Measurements from ENCODE around the gene YKT6. TPM values are rescaled to one million over a fixed set of nuclear protein-coding genes. Genes with fewer than 3 reads are reported as not detected.
"Not testable (repeated sequence)": the region's sequence is repeated elsewhere in the genome, so short reads cannot be mapped to it uniquely, and the experiment has no call there.

YKT6 gene
- total and polyA plus RNA-seq, 4 donors: 28.4 to 82.1 (median 55.9) TPM

DNA sequence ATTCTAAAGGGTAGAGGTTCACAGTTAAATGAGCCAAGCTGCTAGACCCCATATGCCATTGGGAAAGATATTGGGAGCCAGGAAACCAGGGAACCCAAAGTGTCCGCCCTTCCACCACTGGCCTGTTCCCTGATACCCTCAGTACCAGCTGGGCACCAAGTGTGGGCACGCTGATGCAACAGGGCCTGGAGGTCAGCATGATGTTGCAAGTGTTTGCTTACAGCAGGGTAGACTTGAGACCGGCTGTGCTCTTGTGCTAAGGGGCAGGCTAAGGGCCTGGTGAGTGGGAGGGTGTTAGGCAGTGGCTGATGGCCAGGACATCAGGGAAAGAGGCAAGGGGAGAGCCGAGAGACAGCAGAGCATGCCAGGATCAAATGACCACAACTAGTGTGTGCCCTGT, 38.6 kb upstream of the YKT6 start:
- Histone ChIP-seq H3K27me3 (ENCODE audit: control insufficient read depth in 3 of 3, insufficient read depth in 3 of 3, low read length in 2 of 3) (no peaks in the 10 kb centered on the region), H3K4me1 (ENCODE audit: control insufficient read depth in 5 of 5, insufficient read depth in 5 of 5, low read length in 5 of 5) (peaks cover 0 to 2% (median 0%) of the 10 kb centered on the region in 5 donors), H3K36me3 (ENCODE audit: control insufficient read depth in 4 of 4, insufficient read depth in 4 of 4, low read length in 4 of 4) (no peaks in the 10 kb centered on the region), H3K9ac (ENCODE audit: insufficient read depth in 1 of 2, low read length in 2 of 2) (no peak overlapping the region), H3K27ac (ENCODE audit: low read depth in 1 of 2, low read length in 1 of 2) (no peak overlapping the region), H3K9me3 (ENCODE audit: control insufficient read depth in 4 of 4, insufficient read depth in 3 of 4, low read length in 3 of 4) (peaks cover 0 to 6% (median 0%) of the 10 kb centered on the region in 4 donors), H3K4me3 (no peak overlapping the region)
- DNase-seq (no peak), ATAC-seq (ENCODE audit: insufficient read depth, low FRiP score) (peak; percentile 19)
- TF ChIP-seq CTCF (IDR thresholded peaks at IDR 0.05; ENCODE audit: control extremely low read depth, extremely low read depth): no peak
- WGBS, 2 donors: 63 to 86% methylated on average over 4 of the region's 4 CpGs

DNA sequence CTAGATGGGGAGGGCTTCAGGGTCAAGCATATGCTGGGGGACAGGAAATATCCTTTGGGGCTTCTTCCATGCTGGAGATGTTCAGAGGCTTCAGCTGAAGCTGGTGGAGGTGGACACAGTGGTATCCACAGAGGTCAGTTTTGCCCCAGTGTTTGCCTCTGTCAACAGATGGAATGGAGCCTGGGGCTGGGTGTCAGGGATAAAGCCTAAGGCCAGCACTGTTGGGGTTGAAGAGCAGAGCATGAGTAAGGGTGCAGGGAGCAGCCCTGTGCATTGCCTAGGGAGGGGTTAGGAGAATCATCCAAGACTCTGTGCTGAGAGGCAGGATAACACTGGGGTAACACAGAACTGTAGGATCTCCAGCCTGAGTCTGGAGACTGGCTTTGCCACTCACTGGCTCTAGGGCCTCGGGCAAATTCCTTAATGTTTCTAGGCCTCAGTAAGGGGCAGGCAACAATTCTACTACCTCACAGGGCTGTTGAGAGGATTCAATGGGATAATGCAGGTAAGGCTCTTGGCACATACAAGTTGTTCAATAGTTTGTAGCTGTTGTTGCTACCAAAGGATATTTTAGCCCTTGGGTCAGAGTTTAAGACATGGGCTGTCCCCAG, 37.9 kb upstream of the YKT6 start:
- no peak overlapping the region for H3K9ac ChIP-seq (ENCODE audit: insufficient read depth in 1 of 2, low read length in 2 of 2)
- no peak overlapping the region for H3K27ac ChIP-seq (ENCODE audit: low read depth in 1 of 2, low read length in 1 of 2)
- 83 to 84% methylated on average over 1 of the region's 1 CpG for WGBS, 2 donors

GRCh38 chr7:44163591-44163990, 37.2 kb upstream of the YKT6 start:
- DNase-seq: no peak
- no peak overlapping the region for H3K27ac ChIP-seq (ENCODE audit: low read depth in 1 of 2, low read length in 1 of 2)
- peaks cover 0 to 2% (median 0%) of the 10 kb centered on the region in 5 donors for H3K4me1 ChIP-seq (ENCODE audit: control insufficient read depth in 5 of 5, insufficient read depth in 5 of 5, low read length in 5 of 5)
- H3K27me3 ChIP-seq (ENCODE audit: control insufficient read depth in 3 of 3, insufficient read depth in 3 of 3, low read length in 2 of 3): no peaks in the 10 kb centered on the region
- ATAC-seq (ENCODE audit: insufficient read depth, low FRiP score): no peak
- H3K36me3 ChIP-seq (ENCODE audit: control insufficient read depth in 4 of 4, insufficient read depth in 4 of 4, low read length in 4 of 4): no peaks in the 10 kb centered on the region
- H3K9me3 ChIP-seq (ENCODE audit: control insufficient read depth in 4 of 4, insufficient read depth in 3 of 4, low read length in 3 of 4): peaks cover 0 to 6% (median 0%) of the 10 kb centered on the region in 4 donors
- WGBS, 2 donors: 48 to 82% methylated on average over 1 of the region's 1 CpG
- H3K4me3 ChIP-seq: no peak overlapping the region
- no peak for TF ChIP-seq CTCF (IDR thresholded peaks at IDR 0.05; ENCODE audit: control extremely low read depth, extremely low read depth)
- no peak overlapping the region for H3K9ac ChIP-seq (ENCODE audit: insufficient read depth in 1 of 2, low read length in 2 of 2)

More for the DNA sequence above, 37.9 kb upstream of the YKT6 start:
- H3K36me3 ChIP-seq (ENCODE audit: control insufficient read depth in 4 of 4, insufficient read depth in 4 of 4, low read length in 4 of 4): no peaks in the 10 kb centered on the region
- H3K4me3 ChIP-seq: no peak overlapping the region
- H3K27me3 ChIP-seq (ENCODE audit: control insufficient read depth in 3 of 3, insufficient read depth in 3 of 3, low read length in 2 of 3): no peaks in the 10 kb centered on the region
- no peak for TF ChIP-seq CTCF (IDR thresholded peaks at IDR 0.05; ENCODE audit: control extremely low read depth, extremely low read depth)
- peaks cover 0 to 2% (median 0%) of the 10 kb centered on the region in 5 donors for H3K4me1 ChIP-seq (ENCODE audit: control insufficient read depth in 5 of 5, insufficient read depth in 5 of 5, low read length in 5 of 5)
- peaks cover 0 to 6% (median 0%) of the 10 kb centered on the region in 4 donors for H3K9me3 ChIP-seq (ENCODE audit: control insufficient read depth in 4 of 4, insufficient read depth in 3 of 4, low read length in 3 of 4)
- DNase-seq (no peak), ATAC-seq (ENCODE audit: insufficient read depth, low FRiP score) (no peak)

DNA sequence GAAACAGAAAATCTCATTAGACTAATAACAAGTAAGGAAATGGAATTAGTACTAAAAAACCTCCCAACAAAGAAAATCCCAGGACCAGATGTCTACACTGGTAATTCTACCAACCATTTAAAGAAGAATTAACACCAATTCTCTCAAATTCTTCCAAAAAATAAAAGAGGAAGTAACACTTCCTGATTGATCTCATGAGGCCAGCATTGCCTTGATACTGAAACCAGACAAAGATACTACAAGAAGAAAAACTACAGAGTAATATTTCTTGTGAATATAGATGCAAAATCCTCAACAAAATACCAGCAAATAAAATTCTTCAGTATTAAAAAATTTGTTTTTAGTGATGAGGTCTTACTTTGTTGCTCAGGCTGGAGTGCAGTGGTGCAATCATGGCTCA, 32.9 kb upstream of the YKT6 start:
- Histone ChIP-seq H3K27ac (ENCODE audit: low read depth in 1 of 2, low read length in 1 of 2) (no peak overlapping the region), H3K9me3 (ENCODE audit: control insufficient read depth in 4 of 4, insufficient read depth in 3 of 4, low read length in 3 of 4) (peaks cover 0 to 4% (median 0%) of the 10 kb centered on the region in 4 donors), H3K36me3 (ENCODE audit: control insufficient read depth in 4 of 4, insufficient read depth in 4 of 4, low read length in 4 of 4) (no peaks in the 10 kb centered on the region), H3K27me3 (ENCODE audit: control insufficient read depth in 3 of 3, insufficient read depth in 3 of 3, low read length in 2 of 3) (no peaks in the 10 kb centered on the region), H3K4me3 (no peak overlapping the region), H3K9ac (ENCODE audit: insufficient read depth in 1 of 2, low read length in 2 of 2) (no peak overlapping the region), H3K4me1 (ENCODE audit: control insufficient read depth in 5 of 5, insufficient read depth in 5 of 5, low read length in 5 of 5) (no peaks in the 10 kb centered on the region)
- DNase-seq (no peak), ATAC-seq (ENCODE audit: insufficient read depth, low FRiP score) (no peak)
- TF ChIP-seq CTCF (IDR thresholded peaks at IDR 0.05; ENCODE audit: control extremely low read depth, extremely low read depth): no peak

DNA sequence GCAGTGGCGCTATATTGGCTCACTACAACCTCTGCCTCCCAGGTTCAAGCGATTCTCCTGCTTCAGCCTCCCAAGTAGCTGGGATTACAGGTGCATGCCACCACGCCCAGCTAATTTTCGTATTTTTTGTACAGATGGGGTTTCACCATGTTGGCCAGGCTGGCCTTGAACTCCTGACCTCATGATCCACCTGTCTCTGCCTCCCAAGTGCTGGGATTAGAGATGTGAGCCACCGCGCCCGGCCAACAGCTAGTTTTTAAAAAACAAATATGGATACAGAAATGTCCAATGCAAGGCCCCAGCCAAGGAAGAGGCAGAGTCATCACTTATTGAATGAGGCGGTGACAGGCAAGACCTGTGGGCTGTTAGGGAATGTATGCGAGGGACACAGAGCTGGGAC, 28.9 kb upstream of the YKT6 start:
- WGBS, 2 donors: 96 to 97% methylated on average over 9 of the region's 9 CpGs
- H3K36me3 ChIP-seq (ENCODE audit: control insufficient read depth in 4 of 4, insufficient read depth in 4 of 4, low read length in 4 of 4); ATAC-seq (ENCODE audit: insufficient read depth, low FRiP score); H3K27ac ChIP-seq (ENCODE audit: low read depth in 1 of 2, low read length in 1 of 2); H3K9me3 ChIP-seq (ENCODE audit: control insufficient read depth in 4 of 4, insufficient read depth in 3 of 4, low read length in 3 of 4); H3K4me3 ChIP-seq; H3K9ac ChIP-seq (ENCODE audit: insufficient read depth in 1 of 2, low read length in 2 of 2); DNase-seq; H3K27me3 ChIP-seq (ENCODE audit: control insufficient read depth in 3 of 3, insufficient read depth in 3 of 3, low read length in 2 of 3); H3K4me1 ChIP-seq (ENCODE audit: control insufficient read depth in 5 of 5, insufficient read depth in 5 of 5, low read length in 5 of 5): not testable (repeated sequence)

Measured in lung (tissue), 12 donors.